HG02588 (cell line): ENCODE measurements around the gene KEAP1.

Experiments used
- ATAC-seq: cut with Tn5 transposase; IDR thresholded peaks from one replicate; pipeline ENCODE4 v1.9.1; 2021; ENCODE audit warnings: mild to moderate bottlenecking, moderate library complexity; ENCODE audit not compliant: unreplicated experiment

The KEAP1 gene

DNA sequence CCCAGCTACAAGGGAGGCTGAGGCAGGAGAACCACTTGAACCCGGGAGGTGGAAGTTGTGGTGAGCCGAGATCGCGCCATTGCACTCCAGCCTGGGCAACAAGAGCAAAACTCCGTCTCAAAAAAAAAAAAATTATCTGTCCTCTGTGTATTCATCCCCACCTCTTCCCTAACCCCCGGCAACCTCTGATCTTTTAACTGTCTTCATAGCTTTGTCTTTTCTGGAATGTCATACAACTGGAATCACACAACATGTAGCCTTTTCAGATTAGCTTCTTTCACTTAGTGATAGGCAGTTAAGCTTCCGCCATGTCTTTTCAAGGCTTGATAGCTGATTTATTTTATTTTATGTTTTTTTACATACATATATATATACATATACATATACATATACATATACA lies 22.5 kb upstream of the KEAP1 start:
- no peak for ATAC-seq

GRCh38 chr19:10523135-10523636 lies 20.0 kb upstream of the KEAP1 start:
- ATAC-seq: no peak

GRCh38 chr19:10521461-10522171 lies 18.5 kb upstream of the KEAP1 start:
- ATAC-seq: no peak

DNA sequence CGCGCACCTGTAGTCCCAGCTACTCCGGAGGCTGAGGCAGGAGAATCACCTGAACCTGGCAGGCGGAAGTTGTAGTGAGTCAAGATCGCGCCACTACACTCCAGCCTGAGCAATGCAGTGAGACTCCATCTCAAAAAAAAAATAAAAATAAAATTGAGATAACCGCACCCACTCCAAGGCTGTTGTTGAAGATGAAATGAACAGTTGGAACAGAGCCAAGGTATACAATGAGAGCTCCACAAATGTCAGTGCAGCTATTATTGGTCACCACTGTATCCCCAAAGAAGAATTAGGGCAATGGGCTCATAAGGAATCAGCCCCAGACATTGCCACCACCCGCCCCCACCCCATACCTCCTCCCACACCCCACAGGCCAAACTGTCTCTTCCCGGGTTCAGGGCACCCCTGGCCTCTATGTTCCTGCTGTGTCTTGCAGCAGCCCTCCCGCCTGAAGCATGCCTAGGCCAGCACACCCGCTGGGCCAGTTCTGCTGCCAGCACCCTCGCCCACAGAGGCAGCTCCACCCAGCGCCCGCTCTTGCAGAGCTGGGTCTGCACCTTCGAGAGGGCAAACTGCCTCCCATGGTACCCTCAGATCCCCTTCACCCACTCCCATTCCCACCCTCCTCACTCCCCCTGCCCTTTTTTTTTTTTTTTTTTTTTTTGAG lies 17.6 kb upstream of the KEAP1 start:
- ATAC-seq: no peak

- ATAC-seq: no peak
Measured at GRCh38 chr19:10519421-10519820, 16.3 kb upstream of the KEAP1 start.

DNA sequence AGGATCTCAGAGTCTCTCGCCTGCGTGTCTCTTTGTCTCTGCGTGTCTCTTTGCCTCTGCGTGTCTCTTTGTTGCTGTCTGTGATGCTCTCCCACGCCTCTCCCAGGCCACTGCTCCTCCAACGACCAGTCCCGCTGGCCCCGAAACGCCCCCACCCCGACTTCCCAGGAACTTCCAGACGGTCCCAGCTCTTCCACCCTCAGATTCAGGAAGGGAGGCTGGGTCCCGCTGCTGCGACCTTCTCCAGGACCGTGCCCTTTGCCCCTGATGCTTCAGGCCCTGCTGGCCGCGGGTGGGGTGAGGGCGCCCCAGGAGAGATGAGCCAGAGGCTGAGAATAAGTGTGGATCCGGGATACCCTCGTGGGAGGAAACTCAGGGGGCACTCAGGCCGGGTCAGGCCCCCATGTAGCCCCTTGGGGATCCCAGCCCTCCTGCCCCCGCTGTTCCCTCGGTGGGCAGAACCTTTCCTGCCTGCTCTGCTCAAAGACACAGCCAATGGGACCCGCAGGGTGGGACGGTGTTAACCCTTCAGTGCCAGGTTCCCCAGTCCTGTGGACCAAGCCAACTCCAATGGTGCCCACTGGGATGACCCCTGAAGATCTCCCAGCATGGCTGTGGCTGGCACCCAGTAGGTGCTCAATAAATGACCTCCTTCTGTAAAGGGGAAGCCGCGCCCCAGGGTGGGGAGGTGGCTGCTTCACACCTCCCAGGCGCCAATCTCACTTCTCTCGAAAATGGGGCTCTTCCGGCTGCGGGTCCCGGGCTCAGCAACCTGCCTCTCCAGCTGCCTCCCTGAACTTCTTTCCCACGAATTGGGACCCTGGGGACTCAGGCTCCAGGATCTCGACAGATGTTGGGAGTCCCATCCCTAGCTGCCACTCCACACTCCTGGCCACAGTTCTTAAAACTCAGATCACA lies 15.5 kb upstream of the KEAP1 start:
- ATAC-seq: no peak

DNA sequence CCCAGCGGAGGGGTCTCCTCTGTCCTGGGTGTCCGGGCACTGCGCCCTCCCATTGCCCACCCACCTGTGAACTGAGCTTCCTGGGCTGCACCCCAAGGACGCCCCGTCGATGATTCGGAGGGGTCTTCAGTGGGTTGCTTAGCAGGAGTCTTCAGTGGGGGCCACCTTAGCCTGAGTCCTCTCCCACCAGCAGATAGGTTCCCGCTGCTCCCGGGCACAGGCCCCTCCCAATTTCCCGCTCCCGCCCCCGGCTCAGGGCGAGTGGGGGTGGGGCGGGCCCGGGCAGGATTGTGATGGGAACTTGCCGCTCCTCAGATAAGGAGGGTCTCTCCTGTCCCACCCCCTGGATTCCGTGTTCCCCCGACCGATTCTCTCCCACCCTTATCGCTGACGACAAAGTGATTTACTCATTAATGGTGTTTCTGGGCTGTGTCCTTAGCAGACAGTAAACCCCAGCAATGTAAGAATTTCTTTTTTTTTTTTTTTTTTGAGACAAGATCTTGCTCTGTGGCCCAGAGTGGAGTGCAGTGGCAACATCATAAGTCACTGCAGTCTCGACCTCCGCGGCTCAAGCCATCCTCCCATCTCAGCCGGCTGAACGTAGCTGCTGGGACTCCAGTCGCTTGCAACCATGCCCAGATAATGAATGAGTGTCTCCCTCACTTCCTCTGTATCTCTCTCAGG lies 14.7 kb upstream of the KEAP1 start:
- ATAC-seq: no peak

DNA sequence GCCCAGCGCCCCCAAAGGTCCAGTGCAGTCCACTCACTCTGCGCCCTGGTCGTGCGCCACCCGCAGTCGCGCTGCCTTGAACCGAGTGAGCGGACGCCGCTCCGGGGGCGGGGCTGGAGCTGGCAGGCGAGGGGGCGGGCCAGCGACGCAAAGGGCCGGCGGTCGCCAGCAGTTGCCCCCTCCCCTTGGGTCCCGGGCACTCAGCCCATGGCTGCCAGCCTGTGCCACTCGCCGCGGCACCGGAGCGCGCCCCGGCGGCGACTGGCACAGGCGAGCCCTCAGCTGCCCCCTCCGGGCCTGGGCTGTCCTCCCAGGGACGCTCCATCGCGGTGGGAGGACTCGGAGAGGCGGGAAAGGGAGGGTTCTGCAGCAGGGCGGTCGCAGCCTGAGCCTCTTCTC lies 14.2 kb upstream of the KEAP1 start, which contains the start of gene S1PR5:
S1PR5 (minus strand) TSS at position 87 of the 399 bp plus-strand sequence. CDS start 2,436 bp downstream, outside the sequence.
- ATAC-seq: no peak

GRCh38 chr19:10516671-10517286 lies 13.6 kb upstream of the KEAP1 start:
- no peak for ATAC-seq

DNA sequence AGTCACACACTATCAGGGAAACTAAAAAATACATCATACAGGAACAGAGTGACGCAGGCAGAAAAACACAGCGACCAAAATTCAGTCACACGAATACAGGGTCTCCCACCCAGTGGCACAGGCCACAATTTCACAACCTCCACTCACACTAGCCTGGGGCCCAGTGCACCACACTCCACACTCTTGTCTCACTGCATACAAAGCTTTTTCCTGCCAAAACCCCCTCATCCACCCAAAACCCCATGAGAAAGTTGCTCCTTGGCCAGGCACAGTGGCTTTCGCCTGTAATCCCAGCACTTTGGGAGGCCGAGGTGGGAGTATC lies 12.9 kb upstream of the KEAP1 start:
- ATAC-seq: no peak

GRCh38 chr19:10514211-10515145 lies 11.3 kb upstream of the KEAP1 start:
- no peak for ATAC-seq

- ATAC-seq: no peak
Measured at GRCh38 chr19:10513223-10513622, 10.1 kb upstream of the KEAP1 start.

DNA sequence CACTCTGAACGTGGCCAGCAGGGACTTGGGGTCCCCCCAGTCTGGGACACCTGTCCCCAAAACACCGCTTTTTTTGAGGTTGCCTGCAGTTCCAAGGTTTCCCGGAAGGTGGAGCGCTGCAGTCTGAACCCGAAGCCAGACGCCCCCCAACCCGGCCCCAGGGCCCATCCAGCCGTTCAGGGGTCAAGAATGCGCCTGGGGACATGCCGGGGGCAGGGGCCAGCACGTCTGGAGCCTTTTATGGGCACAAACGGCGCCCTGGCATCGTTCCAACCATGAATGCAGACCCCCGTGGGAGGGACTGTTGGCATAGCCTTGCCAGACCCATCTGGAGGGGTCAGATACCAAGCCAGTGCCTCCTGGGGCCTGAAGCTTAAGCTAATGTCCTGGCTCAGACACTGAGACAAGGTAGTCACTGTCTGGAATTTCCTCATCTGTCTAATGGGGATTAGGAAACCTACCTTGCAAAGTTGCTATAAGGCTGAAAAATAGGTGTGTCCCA lies 7.2 kb upstream of the KEAP1 start:
- no peak for ATAC-seq

DNA sequence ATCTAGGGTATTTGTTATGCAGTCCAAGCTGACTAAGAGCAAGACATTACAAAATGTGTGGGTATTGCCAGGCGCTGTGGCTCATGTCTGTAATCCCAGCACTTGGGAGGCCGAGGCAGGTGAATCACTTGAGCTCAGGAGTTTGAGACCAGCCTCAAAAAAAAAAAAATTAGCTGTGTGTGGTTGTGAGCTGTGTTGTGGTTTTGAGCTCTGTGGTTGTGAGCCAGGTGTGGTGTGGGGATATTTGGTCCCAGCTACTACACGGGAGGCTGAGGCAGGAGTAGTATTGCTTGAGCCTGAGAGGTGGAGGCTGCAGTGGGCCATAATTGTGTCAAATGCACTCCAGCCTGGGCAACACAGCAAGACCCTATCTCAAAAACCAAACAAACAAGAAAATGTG lies 5.6 kb upstream of the KEAP1 start:
- no peak for ATAC-seq

GRCh38 chr19:10508036-10508435 lies 4.9 kb upstream of the KEAP1 start:
- no peak for ATAC-seq

- no peak for ATAC-seq
Measured at GRCh38 chr19:10505583-10506229, 2.5 kb upstream of the KEAP1 start.

- peak; percentile 84 for ATAC-seq
Measured at GRCh38 chr19:10502524-10503001, 593 bp downstream of the KEAP1 start.

DNA sequence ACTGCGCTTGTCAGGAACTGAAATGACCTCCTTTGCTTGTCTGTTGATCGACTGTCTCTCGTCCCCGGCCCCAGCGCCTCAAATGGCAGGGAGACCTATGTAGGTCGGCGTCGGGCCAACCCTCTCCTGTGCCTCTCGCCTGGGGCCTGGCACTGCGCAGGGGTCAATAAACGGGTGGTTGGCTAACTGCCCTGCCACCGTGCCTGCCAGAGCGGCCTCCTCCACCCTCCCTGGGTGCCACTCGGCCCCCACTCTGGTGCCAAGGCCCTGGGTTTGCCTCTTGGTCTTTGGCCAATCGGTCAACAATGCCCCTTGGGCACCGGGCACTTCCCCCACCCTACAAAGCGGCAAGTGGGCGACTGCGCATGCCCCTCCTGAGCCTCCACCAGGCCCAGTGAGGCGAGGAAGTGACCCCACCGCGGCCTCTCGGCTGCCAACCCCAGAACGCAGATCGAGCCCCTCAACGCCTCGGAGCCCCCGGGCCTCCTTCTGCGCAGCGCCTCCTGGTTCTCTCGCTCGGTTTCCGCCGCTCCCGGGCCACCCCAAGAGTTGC lies 1.1 kb downstream of the KEAP1 start:
- ATAC-seq: peak; percentile 33
